Vagina (tissue), 2 donors: ENCODE results near the gene KMT5B. TPM values are rescaled to one million over a fixed set of nuclear protein-coding genes. Genes with fewer than 3 reads are reported as not detected.

Experiments used
- DNase-seq, 2 donors: peaks; one replicate each; pipeline ENCODE4 v3.0.0-alpha.2; 2017; ENCODE audit errors: extremely low spot score in 2 of 2
- H3K27ac ChIP-seq: fragments of 200-600 bp; sonication (generic); one replicate; pipeline ENCODE4 v1.5.1; 2019
- H3K27me3 ChIP-seq: fragments of 200-600 bp; sonication (generic); one replicate; pipeline ENCODE4 v1.5.1; 2019
- H3K36me3 ChIP-seq, 2 donors: fragments of 200-600 bp; sonication (generic); one replicate each; pipeline ENCODE4 v1.5.1; 2017 to 2019
- H3K4me1 ChIP-seq: fragments of 200-600 bp; sonication (generic); one replicate; pipeline ENCODE4 v1.5.1; 2019
- H3K4me3 ChIP-seq, 2 donors: fragments of 200-600 bp; sonication (generic); 1 replicate in 1 of 2; 2 replicates in 1 of 2; pipeline ENCODE4 v1.5.1; 2016 to 2019
- H3K9me3 ChIP-seq: fragments of 200-600 bp; sonication (generic); one replicate; pipeline ENCODE4 v1.5.1; 2019
- CTCF ChIP-seq, 3 experiments: fragments of 450-650 bp in 2 of 3; fragments of 200-600 bp in 1 of 3; sonication (generic) in 1 of 3; IDR thresholded peaks; one replicate each; pipeline ENCODE4 v1.5.1; 2017 to 2019; ENCODE audit warnings: antibody characterized with exemption in 3 of 3, mild to moderate bottlenecking in 2 of 3, moderate library complexity in 2 of 3
- POLR2A ChIP-seq, 2 donors: fragments of 450-650 bp; IDR thresholded peaks; one replicate each; pipeline ENCODE4 v1.6.1; 2017; ENCODE audit warnings: antibody characterized with exemption in 2 of 2, mild to moderate bottlenecking in 2 of 2, moderate library complexity in 2 of 2
- POLR2AphosphoS5 ChIP-seq, 2 donors: sonication (generic); formaldehyde crosslinking; IDR thresholded peaks; one replicate each; pipeline ENCODE4 v1.9.0; 2017; ENCODE audit warnings: antibody characterized with exemption in 2 of 2, mild to moderate bottlenecking in 2 of 2, low read depth in 1 of 2; ENCODE audit not compliant: insufficient read depth in 1 of 2
- intact Hi-C: fragments of 100-400 bp; cut with DNase I; formaldehyde crosslinking; loops from one replicate; pipeline ENCODE4 v1.15.1; 2023
- total RNA-seq: library from RNA; depleted of rRNA; stranded (reverse); fragments of >200 nt; gene quantifications from one replicate; pipeline ENCODE4 v1.2.3, GENCODE V29; 2016

The KMT5B gene
- total RNA-seq, 1 donor from 2014 or later = 35.4 TPM

- no peak for DNase-seq
- Histone ChIP-seq H3K4me1 (no peaks in the 10 kb centered on the region), H3K4me3 (no peak overlapping the region), H3K27me3 (no peaks in the 10 kb centered on the region), H3K36me3 (peaks cover 0 to 59% of the 10 kb centered on the region in 2 donors), H3K9me3 (no peaks in the 10 kb centered on the region), H3K27ac (no peak overlapping the region)
- TF ChIP-seq POLR2AphosphoS5 (IDR thresholded peaks at IDR 0.05; ENCODE audit: insufficient read depth in 1 of 2, low read depth in 1 of 2) = no peak
- TF ChIP-seq CTCF (IDR thresholded peaks at IDR 0.05) = no peak
- no peak for TF ChIP-seq POLR2A (IDR thresholded peaks at IDR 0.05)
- intact Hi-C loops = no loop called here
Measured at GRCh38 chr11:68164437-68164836, 48.7 kb downstream of the KMT5B start.

GRCh38 chr11:68163691-68164090 lies 49.4 kb downstream of the KMT5B start:
- Histone ChIP-seq H3K27ac (no peak overlapping the region), H3K9me3 (no peaks in the 10 kb centered on the region), H3K4me3 (no peak overlapping the region), H3K36me3 (peaks cover 0 to 57% of the 10 kb centered on the region in 2 donors), H3K4me1 (no peaks in the 10 kb centered on the region), H3K27me3 (no peaks in the 10 kb centered on the region)
- intact Hi-C loops = no loop called here
- no peak for DNase-seq
- TF ChIP-seq POLR2AphosphoS5 (IDR thresholded peaks at IDR 0.05; ENCODE audit: insufficient read depth in 1 of 2, low read depth in 1 of 2) = no peak
- no peak for TF ChIP-seq POLR2A (IDR thresholded peaks at IDR 0.05)
- no peak for TF ChIP-seq CTCF (IDR thresholded peaks at IDR 0.05)

- Histone ChIP-seq H3K9me3 (no peaks in the 10 kb centered on the region), H3K36me3 (peaks cover 0 to 35% of the 10 kb centered on the region in 2 donors), H3K27ac (no peak overlapping the region), H3K4me3 (no peak overlapping the region), H3K27me3 (no peaks in the 10 kb centered on the region), H3K4me1 (no peaks in the 10 kb centered on the region)
- intact Hi-C loops = no loop called here
- DNase-seq = no peak
- no peak for TF ChIP-seq POLR2A (IDR thresholded peaks at IDR 0.05)
- TF ChIP-seq POLR2AphosphoS5 (IDR thresholded peaks at IDR 0.05; ENCODE audit: insufficient read depth in 1 of 2, low read depth in 1 of 2) = no peak
- no peak for TF ChIP-seq CTCF (IDR thresholded peaks at IDR 0.05)
Measured at GRCh38 chr11:68160100-68160695, 52.9 kb downstream of the KMT5B start.

GRCh38 chr11:68159665-68160064 lies 53.4 kb downstream of the KMT5B start:
- no peaks in the 10 kb centered on the region for H3K4me1 ChIP-seq
- H3K27ac ChIP-seq = no peak overlapping the region
- no peaks in the 10 kb centered on the region for H3K27me3 ChIP-seq
- no peak for DNase-seq
- H3K4me3 ChIP-seq = no peak overlapping the region
- no peaks in the 10 kb centered on the region for H3K9me3 ChIP-seq
- peaks cover 0 to 31% of the 10 kb centered on the region in 2 donors for H3K36me3 ChIP-seq
- TF ChIP-seq POLR2AphosphoS5 (IDR thresholded peaks at IDR 0.05; ENCODE audit: insufficient read depth in 1 of 2, low read depth in 1 of 2) (no peak), CTCF (IDR thresholded peaks at IDR 0.05) (no peak), POLR2A (IDR thresholded peaks at IDR 0.05) (no peak)
- intact Hi-C loops = no loop called here

GRCh38 chr11:68159161-68159560 lies 53.9 kb downstream of the KMT5B start:
- intact Hi-C loops = no loop called here
- peaks cover 0 to 26% of the 10 kb centered on the region in 2 donors for H3K36me3 ChIP-seq
- no peak for DNase-seq
- no peaks in the 10 kb centered on the region for H3K9me3 ChIP-seq
- no peak overlapping the region for H3K4me3 ChIP-seq
- TF ChIP-seq POLR2AphosphoS5 (IDR thresholded peaks at IDR 0.05; ENCODE audit: insufficient read depth in 1 of 2, low read depth in 1 of 2) = no peak
- TF ChIP-seq CTCF (IDR thresholded peaks at IDR 0.05) = no peak
- no peak for TF ChIP-seq POLR2A (IDR thresholded peaks at IDR 0.05)
- no peaks in the 10 kb centered on the region for H3K27me3 ChIP-seq
- H3K27ac ChIP-seq = no peak overlapping the region
- H3K4me1 ChIP-seq = no peaks in the 10 kb centered on the region
